IMR-90 (cell line): Measurements from ENCODE around the gene HAP1. TPM values are rescaled to one million over a fixed set of nuclear protein-coding genes. Genes with fewer than 3 reads are reported as not detected.

ENCODE experiments used
- ATAC-seq: fragments of 200-7000 bp; cut with Tn5 transposase; 2 replicates; pipeline ENCODE4 v1.9.1; 2020; ENCODE audit warnings: low read depth, mild to moderate bottlenecking, moderate library complexity
- BruUV-seq: library from RNA; stranded (reverse); fragments of 400-500 nt; replicated peaks from 2 replicates; lab custom pipeline; 2021; lab: Mats Ljungman, UMichigan
- CTCF ChIA-PET: fragments of 300-600 bp; formaldehyde crosslinking; extraction: SDS; loops from one replicate; lab custom pipeline; 2021; ENCODE audit warnings: antibody characterized with exemption; lab: Yijun Ruan, JAX
- POLR2A ChIA-PET: fragments of 300-600 bp; sonication (Branson Sonifier 250); formaldehyde crosslinking; loops from one replicate; lab custom pipeline; 2022; ENCODE audit warnings: antibody characterized with exemption; ENCODE audit not compliant: unreplicated experiment; lab: Charles Lee
- DNase-seq: peaks from one replicate; pipeline ENCODE4 v3.0.0; 2013
- H2AFZ ChIP-seq: replicated peaks from 2 replicates; pipeline ENCODE3; 2013; ENCODE audit warnings: low read length, mild to moderate bottlenecking; ENCODE audit not compliant: poor library complexity
- H2AK5ac ChIP-seq: 2 replicates; pipeline ENCODE4 v1.6.1; 2013; ENCODE audit warnings: low read depth, low read length, inconsistent platforms
- H2AK9ac ChIP-seq: replicated peaks from 2 replicates; pipeline ENCODE3; 2013; ENCODE audit warnings: mild to moderate bottlenecking, low read depth, low read length, moderate library complexity; ENCODE audit not compliant: poor library complexity
- H2BK120ac ChIP-seq: 2 replicates; pipeline ENCODE4 v1.6.1; 2013; ENCODE audit warnings: low read depth, low read length, inconsistent platforms
- H2BK15ac ChIP-seq: 3 replicates; pipeline ENCODE4 v1.6.1; 2013; ENCODE audit warnings: low read depth, low read length, inconsistent platforms
- H2BK20ac ChIP-seq: 2 replicates; pipeline ENCODE4 v1.6.1; 2013; ENCODE audit warnings: low read depth, mild to moderate bottlenecking, inconsistent platforms, low read length, moderate library complexity
- H2BK5ac ChIP-seq: 2 replicates; pipeline ENCODE4 v1.6.1; 2013; ENCODE audit warnings: mild to moderate bottlenecking, low read depth, low read length, inconsistent platforms; ENCODE audit not compliant: poor library complexity, severe bottlenecking
- H3K14ac ChIP-seq: replicated peaks from 2 replicates; pipeline ENCODE4 v1.6.1; 2013; ENCODE audit warnings: low read depth, low read length, inconsistent platforms
- H3K18ac ChIP-seq: 2 replicates; pipeline ENCODE4 v1.6.1; 2013; ENCODE audit warnings: low read depth, low read length, control low read depth
- H3K23ac ChIP-seq: 2 replicates; pipeline ENCODE4 v1.6.1; 2013; ENCODE audit warnings: low read depth, low read length, inconsistent platforms
- H3K27ac ChIP-seq: 2 replicates; pipeline ENCODE4 v1.5.1; 2013; ENCODE audit warnings: mild to moderate bottlenecking, control low read depth, low read length; ENCODE audit not compliant: insufficient read depth
- H3K27me3 ChIP-seq: 2 replicates; pipeline ENCODE4 v1.6.1; 2013; ENCODE audit warnings: low read length; ENCODE audit not compliant: control insufficient read depth, insufficient read depth
- H3K36me3 ChIP-seq: 2 replicates; pipeline ENCODE4 v1.6.1; 2013; ENCODE audit warnings: low read length, mixed read lengths; ENCODE audit not compliant: control insufficient read depth, insufficient read depth
- H3K4ac ChIP-seq: 2 replicates; pipeline ENCODE4 v1.6.1; 2013; ENCODE audit warnings: low read depth, low read length, inconsistent platforms
- H3K4me1 ChIP-seq: 2 replicates; pipeline ENCODE4 v1.6.1; 2013; ENCODE audit warnings: low read length, mixed read lengths; ENCODE audit not compliant: control insufficient read depth, insufficient read depth
- H3K4me2 ChIP-seq: 2 replicates; pipeline ENCODE4 v1.6.1; 2013; ENCODE audit warnings: low read depth, mild to moderate bottlenecking, control low read depth, low read length, moderate library complexity
- H3K4me3 ChIP-seq: 2 replicates; pipeline ENCODE4 v1.5.1; 2013; ENCODE audit warnings: low read depth, mild to moderate bottlenecking, control low read depth, low read length, moderate library complexity; ENCODE audit not compliant: insufficient read depth
- H3K56ac ChIP-seq: 2 replicates; pipeline ENCODE4 v1.6.1; 2013; ENCODE audit warnings: low read length, inconsistent platforms; ENCODE audit not compliant: insufficient read depth; ENCODE audit errors: extremely low read depth
- H3K79me1 ChIP-seq, 2 experiments: 2 replicates each; pipeline ENCODE4 v1.6.1; 2013; ENCODE audit warnings: low read length in 2 of 2, inconsistent platforms in 1 of 2, low read depth in 1 of 2
- H3K9ac ChIP-seq: 2 replicates; pipeline ENCODE4 v1.6.1; 2013; ENCODE audit warnings: low read depth, low read length, control low read depth
- H3K9me1 ChIP-seq: 2 replicates; pipeline ENCODE4 v1.6.1; 2013; ENCODE audit warnings: low read length, inconsistent platforms; ENCODE audit not compliant: insufficient read depth
- H3K9me3 ChIP-seq: 2 replicates; pipeline ENCODE4 v1.6.1; 2013; ENCODE audit warnings: low read length; ENCODE audit not compliant: control insufficient read depth, insufficient read depth
- H4K20me1 ChIP-seq: 2 replicates; pipeline ENCODE4 v1.6.1; 2013; ENCODE audit warnings: low read length, inconsistent platforms; ENCODE audit not compliant: insufficient read depth
- H4K5ac ChIP-seq: 2 replicates; pipeline ENCODE4 v1.6.1; 2013; ENCODE audit warnings: mild to moderate bottlenecking, low read depth, low read length, control low read depth
- H4K8ac ChIP-seq, 2 experiments: 2 replicates each; pipeline ENCODE4 v1.6.1; 2013; ENCODE audit warnings: low read depth in 2 of 2, low read length in 2 of 2, control low read depth in 1 of 2, inconsistent platforms in 1 of 2
- H4K91ac ChIP-seq: 2 replicates; pipeline ENCODE4 v1.6.1; 2013; ENCODE audit warnings: low read depth, low read length, inconsistent platforms; ENCODE audit not compliant: insufficient read depth
- CHD1 ChIP-seq: IDR thresholded peaks from 2 replicates; pipeline ENCODE4 v1.6.1; 2012; ENCODE audit warnings: low read depth, low read length, improper control_type of control experiment
- RAD21 ChIP-seq: IDR thresholded peaks from 2 replicates; pipeline ENCODE4 v1.6.1; 2012; ENCODE audit warnings: low read length, improper control_type of control experiment
- SMC3 ChIP-seq: fragments of 150-350 bp; IDR thresholded peaks from 2 replicates; pipeline ENCODE4 v1.6.1; 2016; ENCODE audit warnings: low read depth, mild to moderate bottlenecking, antibody characterized with exemption, low read length, moderate library complexity
- WGBS, 2 experiments: methylation state at CpG; one replicate each; pipeline versions ENCODE4 v1.1.5 to v1.1.7; 2013; ENCODE audit warnings: missing lambda C conversion rate in 2 of 2; ENCODE audit not compliant: insufficient read length in 1 of 2; ENCODE audit errors: extremely low coverage in 2 of 2; 5-methylcytosine and 5-hydroxymethylcytosine counted together
- dilution Hi-C: fragments of 300-500 bp; cut with HindIII; formaldehyde crosslinking; loops from one replicate; pipeline ENCODE4 v1.14.3; 2018; ENCODE audit warnings: low sequenced_read_pairs; ENCODE audit not compliant: unreplicated experiment
- in situ Hi-C: fragments of 300-500 bp; cut with MboI; formaldehyde crosslinking; loops from 3 replicates; pipeline ENCODE4 v1.14.3; 2019; ENCODE audit warnings: low sequenced_read_pairs, inconsistent platforms, mixed read lengths
- intact Hi-C: fragments of 100-400 bp; cut with micrococcal nuclease; formaldehyde crosslinking; loops from 2 replicates; pipeline ENCODE4 v1.10.0; 2022
- polyA plus RNA-seq, 3 experiments: library from polyadenylated mRNA; depleted of rRNA; stranded (reverse); fragments of >200 nt; gene quantifications; 2 replicates each; pipeline ENCODE4 v1.2.3, GENCODE V29; 2012; ENCODE audit warnings: low replicate concordance in 1 of 3
- total RNA-seq: library from RNA; depleted of rRNA; stranded (reverse); fragments of >200 nt; gene quantifications from 2 replicates; pipeline ENCODE4 v1.2.3, GENCODE V29; 2012

The HAP1 gene
- total and polyA plus RNA-seq, 2 of the 4 experiments (the other 2 are of a cell fraction), result under 0.01 to 0.09 TPM

- H2BK120ac ChIP-seq, result peak overlapping the region; percentile 51
- no peak overlapping the region for H2AK9ac ChIP-seq
- no peaks in the 10 kb centered on the region for H3K9me3 ChIP-seq
- no peaks in the 10 kb centered on the region for H3K9me1 ChIP-seq
- WGBS, 2 experiments, result 50% methylated on average over 1 of the region's 6 CpGs; no CpG with 5 or more reads in 1 of the 2 experiments
- dilution Hi-C loops, result no loop called here
- no peak for TF ChIP-seq RAD21
- no peak for TF ChIP-seq SMC3
- TF ChIP-seq CHD1, result no peak
- ATAC-seq, result peak; percentile 57
- H2BK5ac ChIP-seq, result peak overlapping the region; percentile 61
- H3K23ac ChIP-seq, result no peak overlapping the region; the same call in 1 of the 2 replicates
- no TSS peak for BruUV-seq
- 0 out of 2 replicates have a peak overlapping the region, but pooled peaks have one; percentile 6 for H2AK5ac ChIP-seq
- H2BK20ac ChIP-seq, result peak overlapping the region; percentile 59; the same call in 1 of the 2 replicates
- peak overlapping the region in 1 of 2 experiments; percentile 74; a peak in 3 of 4 replicates for H4K8ac ChIP-seq
- DNase-seq, result peak; percentile 28
- peak overlapping the region; percentile 38; the same call in 1 of the 2 replicates for H3K9ac ChIP-seq
- peak overlapping the region; percentile 10; the same call in 1 of the 2 replicates for H4K91ac ChIP-seq
- H2BK15ac ChIP-seq, result peak overlapping the region; percentile 47; the same call in 1 of the 3 replicates
- no peak overlapping the region for H3K56ac ChIP-seq
- H3K18ac ChIP-seq, result peak overlapping the region; percentile 73
- CTCF ChIA-PET, result interaction anchor here (1.0 to 1.3 kb wide), 3 partner anchors 9 to 13 kb away, joined by 3 to 5 read pairs (median 4); partner anchors contain the start of gene EIF1
- in situ Hi-C loops, result no loop called here
- POLR2A ChIA-PET, result interaction anchor here (0.6 to 1.7 kb wide), 2 partner anchors 10 to 860 kb away, joined by 3 to 9 read pairs; partner anchors contain the start of gene EIF1
- peak overlapping the region; percentile 73; the same call in 1 of the 2 replicates for H3K14ac ChIP-seq
- H3K36me3 ChIP-seq, result no peaks in the 10 kb centered on the region
- intact Hi-C loops, result no loop called here
- peaks cover 6% of the 10 kb centered on the region for H3K4me1 ChIP-seq
- peak overlapping the region; percentile 88 for H3K4me2 ChIP-seq
- peak overlapping the region; percentile 79 for H4K5ac ChIP-seq
- peaks cover 12% of the 10 kb centered on the region for H3K27me3 ChIP-seq
- no peaks in the 10 kb centered on the region for H3K79me1 ChIP-seq
- peak overlapping the region; percentile 47; the same call in 1 of the 2 replicates for H3K27ac ChIP-seq
- no peaks in the 10 kb centered on the region for H4K20me1 ChIP-seq
- peak overlapping the region; percentile 58 for H3K4ac ChIP-seq
- H3K4me3 ChIP-seq, result peak overlapping the region; percentile 28; the same call in 1 of the 2 replicates
- H2AFZ ChIP-seq, result peak overlapping the region; percentile 80
Measured at GRCh38 chr17:41678907-41679739, 55.3 kb downstream of the HAP1 start.
